22Rv1 (cell line): Measurements from ENCODE around the gene CEBPE.

ENCODE experiments used
- CTCF ChIP-seq: fragments of 450-650 bp; IDR thresholded peaks from 2 replicates; pipeline ENCODE4 v1.5.1; 2017; ENCODE audit warnings: mild to moderate bottlenecking
- ZFX ChIP-seq: fragments of 450-650 bp; IDR thresholded peaks from 2 replicates; pipeline ENCODE4 v1.6.1; 2017; ENCODE audit warnings: antibody characterized with exemption, borderline replicate concordance

- TF ChIP-seq CTCF (no peak), ZFX (no peak)
Measured at GRCh38 chr14:23154964-23155587, 36.0 kb upstream of the CEBPE start.
